Cardiac muscle cell (in vitro differentiated cells and primary cell): ENCODE results near the gene ADAP1. TPM values are rescaled to one million over a fixed set of nuclear protein-coding genes. Genes with fewer than 3 reads are reported as not detected.

ENCODE experiments used
- DNase-seq, 2 donors: peaks; one replicate each; pipeline versions ENCODE4 v3.0.0 to v3.0.0-alpha.2; 2010 to 2017; ENCODE audit warnings: low read depth in 1 of 2, low spot score in 1 of 2
- H3K27ac ChIP-seq: fragments of 200-600 bp; sonication (generic); 2 replicates; pipeline ENCODE4 v1.5.1; 2016
- H3K27me3 ChIP-seq: fragments of 200-600 bp; sonication (generic); 2 replicates; pipeline ENCODE4 v1.6.0; 2016; ENCODE audit warnings: control low read depth
- H3K36me3 ChIP-seq: fragments of 200-600 bp; sonication (generic); 2 replicates; pipeline ENCODE4 v1.5.1; 2016; ENCODE audit warnings: control low read depth
- H3K4me1 ChIP-seq: fragments of 200-600 bp; sonication (generic); 2 replicates; pipeline ENCODE4 v1.8.1; 2017; ENCODE audit warnings: low read depth, mild to moderate bottlenecking, mixed run types
- H3K4me3 ChIP-seq: fragments of 200-600 bp; sonication (generic); 2 replicates; pipeline ENCODE4 v1.5.1; 2016; ENCODE audit warnings: mild to moderate bottlenecking
- H3K9me3 ChIP-seq: fragments of 200-600 bp; sonication (generic); 2 replicates; pipeline ENCODE4 v1.5.1; 2017; ENCODE audit warnings: low read depth, mild to moderate bottlenecking, control low read depth
- polyA plus RNA-seq: library from polyadenylated mRNA; unstranded; fragments of >200 nt; fragmentation: Nextera tagmentation; extraction: Ambion mirVana; gene quantifications from 2 replicates; pipeline ENCODE4 v1.2.1, GENCODE V29; 2016
- total RNA-seq: library from RNA; depleted of rRNA; stranded (reverse); fragments of >200 nt; gene quantifications from 2 replicates; pipeline ENCODE4 v1.2.3, GENCODE V29; 2016
- TF ChIP-seq, protein P1 (sequence below): IDR thresholded peaks from 2 replicates; pipeline ENCODE4 v1.5.1; 2012; ENCODE audit warnings: low read depth, mild to moderate bottlenecking, low read length

Gene ADAP1
- total and polyA plus RNA-seq, 2 experiments from 2014 or later = 12.0 to 14.4 TPM

DNA sequence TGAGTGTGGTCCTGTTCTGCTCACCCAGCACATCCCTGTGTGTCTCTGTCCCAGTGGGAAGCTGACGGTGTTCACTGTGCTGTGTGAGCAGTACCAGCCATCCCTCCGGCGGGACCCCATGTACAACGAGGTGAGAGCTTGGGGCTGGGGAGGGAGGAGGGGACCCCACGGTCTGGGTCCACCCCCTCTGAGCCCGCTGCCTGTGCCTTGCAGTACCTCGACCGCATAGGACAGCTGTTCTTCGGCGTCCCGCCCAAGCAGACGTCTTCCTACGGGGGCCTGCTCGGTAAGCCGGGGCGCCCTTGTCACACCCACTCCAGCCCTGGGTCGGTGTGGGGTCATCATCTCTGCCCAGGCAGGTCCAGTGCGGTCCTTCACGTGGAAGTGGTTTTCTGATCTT lies 60.8 kb downstream of the ADAP1 start:
- H3K9me3 ChIP-seq = no peaks in the 10 kb centered on the region
- H3K27ac ChIP-seq = no peak overlapping the region
- no peak overlapping the region for H3K4me3 ChIP-seq
- H3K27me3 ChIP-seq = no peaks in the 10 kb centered on the region
- H3K36me3 ChIP-seq = peaks cover 20% of the 10 kb centered on the region
- H3K4me1 ChIP-seq = no peaks in the 10 kb centered on the region
- TF ChIP-seq, protein P1, sequence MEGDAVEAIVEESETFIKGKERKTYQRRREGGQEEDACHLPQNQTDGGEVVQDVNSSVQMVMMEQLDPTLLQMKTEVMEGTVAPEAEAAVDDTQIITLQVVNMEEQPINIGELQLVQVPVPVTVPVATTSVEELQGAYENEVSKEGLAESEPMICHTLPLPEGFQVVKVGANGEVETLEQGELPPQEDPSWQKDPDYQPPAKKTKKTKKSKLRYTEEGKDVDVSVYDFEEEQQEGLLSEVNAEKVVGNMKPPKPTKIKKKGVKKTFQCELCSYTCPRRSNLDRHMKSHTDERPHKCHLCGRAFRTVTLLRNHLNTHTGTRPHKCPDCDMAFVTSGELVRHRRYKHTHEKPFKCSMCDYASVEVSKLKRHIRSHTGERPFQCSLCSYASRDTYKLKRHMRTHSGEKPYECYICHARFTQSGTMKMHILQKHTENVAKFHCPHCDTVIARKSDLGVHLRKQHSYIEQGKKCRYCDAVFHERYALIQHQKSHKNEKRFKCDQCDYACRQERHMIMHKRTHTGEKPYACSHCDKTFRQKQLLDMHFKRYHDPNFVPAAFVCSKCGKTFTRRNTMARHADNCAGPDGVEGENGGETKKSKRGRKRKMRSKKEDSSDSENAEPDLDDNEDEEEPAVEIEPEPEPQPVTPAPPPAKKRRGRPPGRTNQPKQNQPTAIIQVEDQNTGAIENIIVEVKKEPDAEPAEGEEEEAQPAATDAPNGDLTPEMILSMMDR = no peak
- no peak for DNase-seq

DNA sequence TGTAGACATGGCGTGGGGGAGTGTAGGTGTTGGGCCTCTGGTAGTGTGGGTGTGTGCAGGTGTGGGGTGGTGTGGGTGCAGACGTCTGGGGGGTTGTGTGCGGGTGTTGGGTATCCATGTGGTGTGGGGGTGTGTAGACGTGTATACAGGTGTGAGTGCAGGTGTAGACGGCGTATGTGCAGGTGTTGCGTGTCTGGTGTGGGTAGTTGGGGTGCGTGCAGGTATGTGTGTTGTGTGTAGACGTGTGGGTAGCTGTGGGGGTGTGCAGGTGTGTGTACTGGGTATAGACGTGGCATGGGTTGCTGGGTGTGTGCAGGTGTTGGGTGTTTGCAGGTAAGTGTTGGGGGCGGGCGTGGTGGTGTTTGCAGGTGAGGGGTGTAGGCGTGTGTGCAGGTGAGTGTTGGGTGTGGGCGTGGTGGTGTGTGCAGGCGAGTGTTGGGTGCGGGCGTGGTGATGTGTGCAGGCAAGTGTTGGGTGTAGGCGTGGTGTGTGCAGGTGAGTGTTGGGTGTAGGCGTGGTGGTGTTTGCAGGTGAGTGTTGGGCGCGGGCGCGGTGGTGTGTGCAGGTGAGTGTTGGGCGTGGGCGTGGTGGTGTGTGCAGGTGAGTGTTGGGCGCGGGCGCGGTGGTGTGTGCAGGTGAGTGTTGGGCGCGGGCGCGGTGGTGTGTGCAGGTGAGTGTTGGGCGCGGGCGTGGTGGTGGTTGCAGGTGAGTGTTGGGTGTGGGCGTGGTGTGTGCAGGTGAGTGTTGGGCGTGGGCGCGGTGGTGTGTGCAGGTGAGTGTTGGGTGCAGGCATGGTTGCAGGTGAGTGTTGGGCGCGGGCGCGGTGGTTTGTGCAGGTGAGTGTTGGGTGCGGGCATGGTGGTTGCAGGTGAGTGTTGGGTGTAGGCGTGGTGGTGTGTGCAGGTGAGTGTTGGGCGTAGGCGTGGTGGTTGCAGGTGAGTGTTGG lies 61.6 kb downstream of the ADAP1 start:
- Histone ChIP-seq H3K9me3 (no peaks in the 10 kb centered on the region), H3K36me3 (peaks cover 27% of the 10 kb centered on the region), H3K27ac (no peak overlapping the region), H3K4me1 (no peaks in the 10 kb centered on the region), H3K27me3 (no peaks in the 10 kb centered on the region), H3K4me3 (no peak overlapping the region)
- DNase-seq = no peak
- TF ChIP-seq, protein P1 = no peak

DNA sequence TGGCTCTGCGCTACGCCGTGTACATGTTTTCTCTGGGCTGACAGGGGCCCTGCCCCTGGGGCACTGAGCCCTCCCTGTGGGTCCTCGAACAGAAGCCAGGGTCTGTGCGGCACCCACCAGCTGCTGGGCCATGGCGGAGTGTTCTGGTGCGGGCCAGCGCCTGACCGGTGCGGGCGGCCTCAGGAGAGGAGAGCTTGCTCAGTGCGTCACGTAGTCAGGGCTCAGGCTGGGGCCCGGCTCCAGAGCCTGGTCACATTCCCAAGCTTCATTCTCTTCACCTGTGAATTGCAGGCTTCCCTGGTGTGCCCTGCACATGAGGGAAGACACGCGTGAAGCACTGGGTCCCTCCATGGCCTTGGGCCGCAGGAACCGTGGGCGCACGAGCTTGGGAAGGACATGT lies 62.7 kb downstream of the ADAP1 start:
- H3K27ac ChIP-seq = no peak overlapping the region
- no peak for DNase-seq
- peaks cover 33% of the 10 kb centered on the region for H3K36me3 ChIP-seq

DNA sequence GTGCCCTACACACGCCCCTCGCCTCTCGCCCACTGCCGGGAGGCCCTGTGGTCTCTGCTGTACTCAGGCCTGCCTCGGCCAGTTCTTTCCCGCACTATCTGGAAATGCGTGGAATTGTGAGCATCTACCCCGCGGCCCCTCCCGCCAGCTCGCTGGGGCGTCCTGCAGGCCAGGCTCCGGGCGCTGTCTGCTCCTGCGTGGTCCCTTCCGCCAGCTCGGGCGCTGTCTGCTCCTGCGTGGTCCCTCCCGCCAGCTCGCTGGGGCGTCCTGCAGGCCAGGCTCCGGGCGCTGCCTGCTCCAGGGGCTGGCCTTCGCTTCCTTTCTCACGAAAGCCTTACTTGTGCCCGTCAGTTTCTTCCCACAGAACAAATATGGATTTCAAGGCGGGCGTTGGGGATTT lies 63.2 kb downstream of the ADAP1 start:
- TF ChIP-seq, protein P1 = no peak
- DNase-seq = no peak
- Histone ChIP-seq H3K4me3 (no peak overlapping the region), H3K4me1 (no peaks in the 10 kb centered on the region), H3K27ac (no peak overlapping the region), H3K36me3 (peaks cover 33% of the 10 kb centered on the region), H3K27me3 (no peaks in the 10 kb centered on the region), H3K9me3 (no peaks in the 10 kb centered on the region)

More for the DNA sequence above, 62.7 kb downstream of the ADAP1 start:
- TF ChIP-seq, protein P1 = no peak
- Histone ChIP-seq H3K4me3 (no peak overlapping the region), H3K9me3 (no peaks in the 10 kb centered on the region), H3K4me1 (no peaks in the 10 kb centered on the region), H3K27me3 (no peaks in the 10 kb centered on the region)

DNA sequence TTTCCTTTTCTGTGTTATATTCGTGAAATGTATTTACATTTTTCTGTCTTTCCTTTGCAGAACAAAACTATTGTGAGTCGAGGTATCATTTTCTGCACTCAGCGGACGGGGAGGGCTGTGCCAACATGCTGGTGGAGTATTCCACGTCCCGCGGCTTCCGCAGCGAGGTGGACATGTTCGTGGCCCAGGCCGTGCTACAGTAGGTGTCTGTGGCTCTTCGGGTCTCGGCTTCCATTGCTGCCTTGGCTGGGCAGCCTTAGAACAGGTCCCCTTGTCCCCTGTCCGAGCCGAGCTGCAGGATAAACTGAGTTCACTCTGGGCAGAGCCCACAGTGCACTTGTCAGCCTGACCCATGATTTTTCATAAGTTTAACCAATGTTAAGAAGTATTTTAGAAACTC lies 63.6 kb downstream of the ADAP1 start:
- no peaks in the 10 kb centered on the region for H3K4me1 ChIP-seq
- H3K36me3 ChIP-seq = peaks cover 30% of the 10 kb centered on the region
- no peak overlapping the region for H3K4me3 ChIP-seq
- no peaks in the 10 kb centered on the region for H3K9me3 ChIP-seq
- TF ChIP-seq, protein P1 = no peak
- no peaks in the 10 kb centered on the region for H3K27me3 ChIP-seq
- H3K27ac ChIP-seq = no peak overlapping the region
- no peak for DNase-seq
